Measurements from ENCODE around the gene CST8.
A peak's percentile ranks its signal among the peaks of the same experiment; 100 is the strongest.
"Not testable (repeated sequence)": the region's sequence is repeated elsewhere in the genome, so short reads cannot be mapped to it uniquely, and the experiment has no call there.

Gene CST8

GRCh38 chr20:23473293-23473692 is 17.6 kb upstream of the CST8 start:
- DNase-seq; intact Hi-C loops (cut with DNase I): not testable (repeated sequence)

GRCh38 chr20:23475395-23475794 is 15.5 kb upstream of the CST8 start:
- DNase-seq, result no peak
- intact Hi-C loops (cut with DNase I), result no loop called here

- DNase-seq, result no peak
- intact Hi-C loops (cut with DNase I), result no loop called here
Measured at GRCh38 chr20:23476015-23476754, 14.7 kb upstream of the CST8 start.

GRCh38 chr20:23477223-23477622 is 13.7 kb upstream of the CST8 start:
- intact Hi-C loops (cut with DNase I), result no loop called here
- DNase-seq, result no peak

- intact Hi-C loops (cut with DNase I), result no loop called here
- DNase-seq, result no peak
Measured at GRCh38 chr20:23479043-23479442, 11.9 kb upstream of the CST8 start.

- no peak for DNase-seq
- intact Hi-C loops (cut with DNase I), result no loop called here
Measured at GRCh38 chr20:23482138-23482537, 8.8 kb upstream of the CST8 start.

- no peak for DNase-seq
- intact Hi-C loops (cut with DNase I), result no loop called here
Measured at GRCh38 chr20:23484081-23484480, 6.8 kb upstream of the CST8 start.

GRCh38 chr20:23488470-23488869 is 2.4 kb upstream of the CST8 start:
- intact Hi-C loops (cut with DNase I), result no loop called here
- no peak for DNase-seq

GRCh38 chr20:23488996-23489395 is 1.9 kb upstream of the CST8 start:
- no peak for DNase-seq
- intact Hi-C loops (cut with DNase I), result no loop called here

GRCh38 chr20:23492292-23492691 is 1.4 kb downstream of the CST8 start:
- DNase-seq, result no peak
- intact Hi-C loops (cut with DNase I), result no loop called here

GRCh38 chr20:23493172-23493772 is 2.4 kb downstream of the CST8 start:
- intact Hi-C loops (cut with DNase I), result no loop called here

GRCh38 chr20:23497536-23497935 is 6.6 kb downstream of the CST8 start:
- intact Hi-C loops (cut with DNase I), result no loop called here
- no peak for DNase-seq

More at GRCh38 chr20:23493172-23493772, 2.4 kb downstream of the CST8 start:
- no peak for DNase-seq

- DNase-seq, result no peak
- intact Hi-C loops (cut with DNase I), result no loop called here
Measured at GRCh38 chr20:23501926-23502325, 11.0 kb downstream of the CST8 start.

GRCh38 chr20:23503649-23504048 is 12.7 kb downstream of the CST8 start:
- intact Hi-C loops (cut with DNase I), result no loop called here
- DNase-seq, result no peak

GRCh38 chr20:23507346-23507745 is 16.4 kb downstream of the CST8 start:
- intact Hi-C loops (cut with DNase I), result no loop called here
- peak in 1 of 10 donors; percentile 72 for DNase-seq

- intact Hi-C loops (cut with DNase I), result no loop called here
- peak in 1 of 10 donors; percentile 51 for DNase-seq
Measured at GRCh38 chr20:23508449-23509229, 17.7 kb downstream of the CST8 start.

- intact Hi-C loops (cut with DNase I), result no loop called here
- DNase-seq, result peak in 1 of 10 donors; percentile 77
Measured at GRCh38 chr20:23509247-23509913, 18.5 kb downstream of the CST8 start.

GRCh38 chr20:23510000-23510590 is 19.2 kb downstream of the CST8 start:
- intact Hi-C loops (cut with DNase I), result no loop called here
- DNase-seq, result peak in 2 of 10 donors; percentile 52 to 54

GRCh38 chr20:23513164-23513563 is 22.2 kb downstream of the CST8 start:
- DNase-seq, result no peak
- intact Hi-C loops (cut with DNase I), result no loop called here

- no peak for DNase-seq
- intact Hi-C loops (cut with DNase I), result no loop called here
Measured at GRCh38 chr20:23514848-23515247, 23.9 kb downstream of the CST8 start.
